ENCODE results near the gene CDKAL1. TPM values are rescaled to one million over a fixed set of nuclear protein-coding genes. Genes with fewer than 3 reads are reported as not detected.

CDKAL1 gene
- total RNA-seq, 1 experiment from 2014 or later = 6.5 TPM

DNA sequence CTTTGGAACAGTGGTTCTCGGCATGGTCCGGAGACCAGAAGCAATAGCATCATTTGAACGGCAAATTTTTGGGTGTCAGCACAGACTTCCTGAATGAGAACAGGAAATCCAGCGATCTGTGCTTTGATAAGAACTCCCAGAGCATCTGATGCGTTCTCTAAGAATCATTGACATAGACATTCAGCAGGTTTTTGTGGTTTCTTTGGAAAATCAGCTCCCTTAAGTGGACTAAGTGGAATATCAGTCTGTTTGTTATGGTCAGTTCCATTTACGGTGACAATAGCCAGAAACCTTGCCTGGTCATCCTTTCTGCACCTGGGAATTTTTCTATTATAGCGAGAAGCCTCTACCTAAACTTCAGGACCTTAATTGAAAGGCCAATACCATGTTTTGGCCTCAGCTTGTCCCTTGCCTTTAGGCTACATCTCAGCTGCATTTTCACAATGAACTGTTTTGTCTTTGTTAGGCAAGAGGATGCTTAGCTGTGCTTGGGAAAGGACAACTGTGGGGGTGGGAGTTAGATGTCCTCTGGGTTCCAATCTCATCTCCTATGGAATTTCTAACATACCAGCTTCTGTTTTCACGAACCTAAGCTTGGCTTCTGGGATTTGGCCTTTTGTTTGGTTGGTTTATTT lies 299.7 kb downstream of the CDKAL1 start:
- Histone ChIP-seq H3K9me3 (no peaks in the 10 kb centered on the region), H3K27me3 (no peaks in the 10 kb centered on the region), H3K4me3 (no peak overlapping the region), H3K36me3 (no peaks in the 10 kb centered on the region)
- no peak for DNase-seq

DNA sequence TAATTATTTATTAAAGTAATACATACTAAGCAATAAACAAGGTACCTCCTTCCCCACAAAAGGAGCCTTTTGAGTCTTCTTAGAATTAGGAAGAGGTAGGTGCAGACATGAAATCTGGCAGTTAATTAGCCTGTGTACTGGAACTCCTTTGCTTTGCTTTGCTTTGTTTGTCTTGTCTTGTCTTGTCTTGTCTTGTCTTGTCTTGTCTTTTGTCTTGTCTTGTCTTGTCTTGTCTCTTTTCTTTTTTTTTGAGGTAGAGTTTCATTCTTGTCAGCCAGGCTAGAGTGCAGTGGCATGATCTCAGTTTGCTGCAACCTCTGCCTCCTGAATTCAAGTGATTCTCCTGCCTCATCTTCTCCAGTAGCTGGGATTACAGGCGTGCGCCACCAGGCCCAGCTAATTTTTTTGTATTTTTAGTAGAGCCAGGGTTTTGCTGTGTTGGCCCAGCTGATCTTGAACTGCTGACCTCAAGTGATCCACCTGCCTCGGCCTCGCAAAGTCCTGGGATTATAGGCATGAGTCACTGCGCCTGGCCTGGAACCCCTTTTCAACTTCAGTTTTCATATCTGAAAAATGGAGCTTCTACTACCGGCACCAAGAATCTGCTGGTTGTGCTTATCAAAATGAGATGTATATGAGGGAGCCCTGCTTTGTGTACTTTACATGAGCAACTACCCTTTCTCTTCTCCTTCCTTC lies 301.2 kb downstream of the CDKAL1 start:
- Histone ChIP-seq H3K27me3 (no peaks in the 10 kb centered on the region), H3K4me3 (no peak overlapping the region), H3K36me3 (no peaks in the 10 kb centered on the region), H3K9me3 (no peaks in the 10 kb centered on the region)
- DNase-seq = no peak

DNA sequence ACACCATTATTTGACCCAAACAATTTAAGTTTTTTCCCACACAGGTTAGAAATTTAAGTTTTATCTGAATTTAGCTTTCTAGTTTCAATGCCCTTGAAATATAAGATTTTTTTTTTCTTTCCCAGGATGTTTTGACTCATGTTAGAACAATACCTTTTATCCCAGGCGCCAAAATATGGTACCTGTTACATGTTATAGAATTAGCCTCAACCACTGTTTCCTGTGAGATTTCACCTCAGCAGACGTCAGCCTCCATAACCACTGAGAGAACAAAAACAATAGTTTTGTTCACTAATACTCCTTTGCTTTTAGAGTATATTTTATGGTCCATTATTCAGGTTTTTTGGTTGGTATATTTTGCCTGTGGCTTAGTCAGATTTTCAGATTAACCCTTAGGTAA lies 302.9 kb downstream of the CDKAL1 start:
- no peak for DNase-seq
- Histone ChIP-seq H3K9me3 (no peaks in the 10 kb centered on the region), H3K4me3 (no peak overlapping the region), H3K36me3 (no peaks in the 10 kb centered on the region), H3K27me3 (no peaks in the 10 kb centered on the region)

DNA sequence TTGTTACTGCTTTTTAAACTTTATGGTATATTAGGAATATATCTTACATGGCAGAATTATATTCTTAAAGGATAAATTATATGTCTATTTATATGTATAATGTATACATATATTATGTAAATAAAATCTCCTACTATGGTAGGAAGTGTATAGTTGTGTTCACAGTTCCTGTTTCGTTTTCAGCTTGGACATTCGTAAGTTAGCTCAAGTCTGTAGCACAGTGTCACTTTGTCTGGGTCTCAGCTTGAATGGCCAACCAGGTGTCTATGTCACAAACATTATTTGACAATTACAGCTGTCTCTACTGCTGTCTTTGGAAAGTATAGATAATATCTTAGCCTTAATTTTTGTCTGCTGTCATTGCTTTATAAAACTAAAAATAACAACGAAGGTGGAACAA lies 303.9 kb downstream of the CDKAL1 start:
- no peak for DNase-seq
- no peak overlapping the region for H3K4me3 ChIP-seq
- no peaks in the 10 kb centered on the region for H3K27me3 ChIP-seq
- no peaks in the 10 kb centered on the region for H3K9me3 ChIP-seq
- no peaks in the 10 kb centered on the region for H3K36me3 ChIP-seq

DNA sequence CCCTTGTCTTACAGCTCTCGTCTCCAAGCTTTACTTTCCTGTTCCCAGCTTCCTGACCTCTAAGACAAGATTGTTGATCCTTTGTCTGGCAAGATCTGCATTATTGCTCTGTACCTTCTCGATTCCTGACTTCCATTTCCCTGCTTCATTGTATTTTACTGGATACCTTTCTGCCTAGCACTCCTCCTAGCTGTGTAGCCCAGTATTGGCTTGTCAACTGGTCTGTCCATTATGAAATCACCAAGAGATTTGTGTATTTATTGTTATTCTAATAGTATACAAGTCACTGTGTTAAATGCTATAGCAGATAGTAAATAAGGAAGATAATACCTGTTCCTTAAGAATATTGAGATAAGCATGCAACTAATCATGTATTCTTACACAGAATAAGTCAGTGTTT lies 305.4 kb downstream of the CDKAL1 start:
- no peak for DNase-seq
- H3K9me3 ChIP-seq = no peaks in the 10 kb centered on the region
- H3K4me3 ChIP-seq = no peak overlapping the region
- no peaks in the 10 kb centered on the region for H3K27me3 ChIP-seq
- H3K36me3 ChIP-seq = no peaks in the 10 kb centered on the region

DNA sequence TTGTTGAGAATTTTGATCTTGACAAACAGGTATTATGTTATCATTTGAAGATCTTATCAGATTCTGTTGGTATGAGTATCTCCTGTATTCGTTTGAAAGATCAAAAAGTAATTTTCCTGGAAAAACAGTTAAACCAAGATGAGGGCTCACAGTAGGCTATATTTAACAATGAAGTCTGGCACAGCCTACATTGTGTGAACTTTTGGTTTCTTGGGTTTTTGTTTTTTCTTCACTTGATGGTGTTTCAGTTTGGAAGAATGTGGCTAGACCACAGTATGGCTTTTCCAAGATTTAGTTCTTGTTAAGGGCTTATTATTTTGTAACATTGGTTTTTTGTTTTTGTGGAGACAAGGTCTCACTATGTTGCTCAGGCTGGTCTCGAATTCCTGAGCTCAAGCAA lies 306.4 kb downstream of the CDKAL1 start:
- Histone ChIP-seq H3K27me3 (no peaks in the 10 kb centered on the region), H3K36me3 (no peaks in the 10 kb centered on the region), H3K4me3 (no peak overlapping the region), H3K9me3 (no peaks in the 10 kb centered on the region)
- no peak for DNase-seq

DNA sequence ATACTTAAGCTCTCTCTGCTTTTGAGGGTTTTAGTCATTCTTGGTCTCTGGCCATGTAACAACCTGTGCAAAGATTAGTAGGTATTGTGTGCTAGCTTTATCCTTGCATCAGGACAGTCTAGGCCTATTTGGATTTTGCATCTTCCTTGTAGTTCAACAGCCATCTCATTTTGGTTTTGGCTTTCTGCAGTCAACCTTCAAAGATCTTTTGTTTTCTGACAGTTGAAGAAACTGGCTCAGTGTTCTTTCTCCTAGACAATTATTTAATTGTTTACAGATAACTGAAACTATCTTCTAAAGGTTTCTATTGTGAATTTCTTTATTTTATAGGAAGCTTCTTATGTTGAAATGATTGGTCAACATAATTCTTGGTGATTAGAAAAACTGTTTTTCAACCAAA lies 307.5 kb downstream of the CDKAL1 start:
- Histone ChIP-seq H3K36me3 (no peaks in the 10 kb centered on the region), H3K27me3 (no peaks in the 10 kb centered on the region), H3K9me3 (no peaks in the 10 kb centered on the region), H3K4me3 (no peak overlapping the region)
- no peak for DNase-seq

DNA sequence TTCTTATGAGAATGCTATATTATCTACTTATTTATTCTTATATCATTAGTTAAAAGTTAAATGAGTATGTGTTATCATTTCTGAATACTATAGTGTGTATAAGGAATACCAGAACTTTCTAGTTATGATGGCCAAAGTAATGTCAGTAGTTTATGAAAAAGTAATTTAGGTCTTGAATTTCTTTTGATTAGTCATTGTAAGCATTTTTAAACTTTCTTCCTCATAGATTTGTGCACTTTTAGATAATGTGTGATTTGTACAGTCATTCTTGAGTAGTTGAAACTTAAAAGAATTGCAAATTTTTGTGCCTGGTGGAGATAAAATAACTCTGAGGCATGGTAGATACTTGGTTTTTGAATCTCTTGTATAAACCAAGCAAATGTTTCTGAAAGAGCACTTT lies 311.3 kb downstream of the CDKAL1 start:
- DNase-seq = no peak
- no peaks in the 10 kb centered on the region for H3K9me3 ChIP-seq
- no peaks in the 10 kb centered on the region for H3K27me3 ChIP-seq

DNA sequence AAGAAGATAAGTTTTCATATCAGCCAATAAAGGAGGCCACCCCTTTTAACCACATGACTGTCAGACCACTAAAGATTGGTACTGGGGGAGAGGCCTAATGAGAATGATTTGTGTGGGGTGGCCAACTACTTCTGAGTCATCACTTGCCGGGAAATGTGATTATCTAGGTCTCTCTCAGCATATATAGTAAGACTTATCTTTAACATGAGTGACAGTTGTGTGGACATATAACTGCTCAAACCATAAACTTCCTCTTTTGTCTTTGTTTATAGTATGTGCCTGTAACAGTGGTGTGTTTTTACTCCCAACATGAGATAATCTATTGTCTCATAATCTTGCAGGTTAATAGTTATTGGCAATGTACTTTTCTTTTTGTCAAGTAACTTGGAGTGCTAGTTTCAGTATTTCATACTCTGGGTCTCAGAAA lies 312.4 kb downstream of the CDKAL1 start:
- Histone ChIP-seq H3K9me3 (no peaks in the 10 kb centered on the region), H3K36me3 (no peaks in the 10 kb centered on the region), H3K27me3 (no peaks in the 10 kb centered on the region), H3K4me3 (no peak overlapping the region)
- DNase-seq = no peak

More for the DNA sequence above, 311.3 kb downstream of the CDKAL1 start:
- Histone ChIP-seq H3K36me3 (no peaks in the 10 kb centered on the region), H3K4me3 (no peak overlapping the region)

DNA sequence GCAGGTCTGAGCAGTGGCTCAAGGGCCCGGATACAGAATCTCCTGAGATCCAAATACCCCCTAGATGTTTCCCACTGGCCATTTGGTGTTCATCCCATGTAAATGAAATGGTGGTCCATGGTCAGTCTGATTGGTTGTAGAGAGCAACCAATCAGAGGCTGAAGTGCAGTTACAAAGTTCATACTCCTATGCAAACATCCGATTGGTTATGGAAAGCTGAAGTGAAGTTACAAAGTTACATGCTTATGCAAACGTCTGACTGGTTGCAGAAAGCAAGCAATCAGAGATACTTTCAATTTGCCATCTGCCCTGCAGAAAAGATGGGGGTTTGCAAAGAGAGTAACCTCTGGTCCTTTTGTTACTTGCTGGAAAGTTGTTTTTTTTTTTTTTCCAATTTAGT lies 313.6 kb downstream of the CDKAL1 start:
- Histone ChIP-seq H3K4me3 (no peak overlapping the region), H3K27me3 (no peaks in the 10 kb centered on the region), H3K36me3 (no peaks in the 10 kb centered on the region), H3K9me3 (no peaks in the 10 kb centered on the region)
- no peak for DNase-seq

DNA sequence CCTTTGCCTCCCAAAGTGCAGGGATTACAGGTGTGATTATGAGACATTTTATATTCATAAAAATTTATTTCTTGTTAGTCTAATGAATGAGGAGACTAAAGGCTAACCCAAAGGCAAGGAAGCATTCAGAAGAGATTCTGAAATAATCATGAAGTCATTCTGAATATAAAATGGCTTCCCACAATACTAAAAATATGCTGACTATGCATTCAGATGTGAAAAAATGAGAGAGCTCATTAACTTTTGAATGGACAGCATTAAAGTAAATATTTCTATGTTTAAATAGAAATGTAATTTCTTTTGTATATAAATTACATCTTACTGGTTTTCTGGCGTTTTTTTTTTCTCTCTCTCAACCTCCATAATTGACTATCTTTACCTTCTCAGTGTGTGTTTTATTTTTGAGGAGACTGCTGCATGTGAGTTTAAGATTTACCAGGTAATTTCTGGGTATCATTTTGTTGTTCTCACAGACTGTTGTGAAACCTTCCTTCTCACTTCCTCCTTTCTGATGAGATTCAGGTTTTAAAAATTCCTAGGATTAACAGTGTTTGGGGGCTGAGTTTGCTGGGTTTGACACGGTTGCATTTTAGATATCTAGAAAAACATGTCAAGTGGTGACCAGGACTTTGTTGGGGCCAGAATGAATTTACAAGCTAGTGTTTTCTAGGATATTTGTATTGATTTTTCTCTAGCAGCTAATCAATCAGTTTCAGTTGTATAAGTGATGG lies 316.6 kb downstream of the CDKAL1 start:
- no peaks in the 10 kb centered on the region for H3K27me3 ChIP-seq

DNA sequence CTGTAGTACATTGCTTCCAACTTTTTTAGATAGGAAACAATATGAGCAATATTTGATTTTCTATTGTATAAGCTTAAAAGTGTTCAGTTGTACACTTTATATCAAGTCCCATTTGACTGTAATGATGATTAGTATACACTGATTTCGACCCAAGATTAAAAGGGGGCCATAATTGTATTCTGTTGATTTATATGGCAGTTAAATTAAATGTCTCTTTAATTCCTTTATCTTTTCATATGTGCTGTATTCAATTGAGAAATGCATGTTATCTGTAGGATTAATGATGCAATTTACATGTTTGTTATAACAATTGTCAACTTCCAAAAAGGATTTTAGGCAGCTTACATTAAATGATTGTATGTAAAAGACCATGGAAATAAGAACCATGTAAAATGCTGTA lies 317.5 kb downstream of the CDKAL1 start:
- Histone ChIP-seq H3K36me3 (no peaks in the 10 kb centered on the region), H3K27me3 (no peaks in the 10 kb centered on the region), H3K4me3 (no peak overlapping the region), H3K9me3 (no peaks in the 10 kb centered on the region)
- no peak for DNase-seq

More for the DNA sequence above, 316.6 kb downstream of the CDKAL1 start:
- no peak overlapping the region for H3K4me3 ChIP-seq
- DNase-seq = no peak
- H3K36me3 ChIP-seq = no peaks in the 10 kb centered on the region
- H3K9me3 ChIP-seq = no peaks in the 10 kb centered on the region

DNA sequence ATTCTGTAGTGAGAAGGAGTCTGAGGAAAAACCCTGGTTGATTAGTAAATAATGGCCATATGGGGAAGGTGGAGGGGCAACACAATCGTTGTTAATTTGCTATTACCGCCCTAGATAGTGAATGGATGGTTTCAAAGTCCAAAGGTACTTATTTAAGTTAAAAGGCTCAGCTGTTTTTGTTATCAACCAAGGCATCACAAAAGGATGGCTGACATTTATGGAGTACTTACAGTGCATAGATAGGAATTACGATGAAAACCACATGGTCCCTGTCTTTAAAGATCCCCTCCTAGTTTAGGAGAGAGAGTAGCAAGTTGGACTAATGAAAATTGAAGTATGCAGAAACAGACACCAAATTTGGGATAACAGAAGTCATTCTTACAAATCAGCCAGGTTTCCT lies 319.6 kb downstream of the CDKAL1 start:
- no peak for DNase-seq
- Histone ChIP-seq H3K4me3 (no peak overlapping the region), H3K27me3 (no peaks in the 10 kb centered on the region), H3K36me3 (no peaks in the 10 kb centered on the region), H3K9me3 (no peaks in the 10 kb centered on the region)

DNA sequence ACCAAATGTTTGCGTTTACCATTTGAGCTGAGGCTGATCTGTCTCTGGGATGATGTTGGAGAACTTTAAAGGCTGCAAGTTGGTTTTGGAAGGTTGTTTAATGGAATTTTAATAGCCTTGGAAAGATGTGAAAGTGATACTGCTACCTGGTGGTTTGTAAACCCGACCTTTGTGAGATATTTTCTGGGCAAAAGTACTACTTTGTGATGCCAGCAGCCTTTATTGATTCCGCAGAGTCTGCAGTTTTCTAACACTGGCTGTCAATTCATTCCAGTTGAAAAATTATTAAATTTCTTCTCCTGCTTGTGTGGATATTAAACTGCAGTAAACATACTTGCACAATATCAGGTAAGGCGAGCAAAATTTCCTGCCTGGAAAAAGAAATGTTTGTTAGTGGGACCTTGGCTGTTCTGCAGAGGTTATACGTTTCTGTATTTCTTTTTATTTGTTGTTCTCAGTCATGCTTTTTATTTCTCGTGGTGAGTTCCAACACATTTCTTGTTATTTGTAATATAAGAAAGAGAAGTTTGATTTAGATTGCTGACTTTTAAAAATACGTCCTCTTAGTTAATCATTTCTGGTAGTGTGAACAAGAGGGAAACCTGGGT lies 322.5 kb downstream of the CDKAL1 start:
- Histone ChIP-seq H3K27me3 (no peaks in the 10 kb centered on the region), H3K9me3 (no peaks in the 10 kb centered on the region), H3K36me3 (no peaks in the 10 kb centered on the region), H3K4me3 (no peak overlapping the region)
- no peak for DNase-seq

DNA sequence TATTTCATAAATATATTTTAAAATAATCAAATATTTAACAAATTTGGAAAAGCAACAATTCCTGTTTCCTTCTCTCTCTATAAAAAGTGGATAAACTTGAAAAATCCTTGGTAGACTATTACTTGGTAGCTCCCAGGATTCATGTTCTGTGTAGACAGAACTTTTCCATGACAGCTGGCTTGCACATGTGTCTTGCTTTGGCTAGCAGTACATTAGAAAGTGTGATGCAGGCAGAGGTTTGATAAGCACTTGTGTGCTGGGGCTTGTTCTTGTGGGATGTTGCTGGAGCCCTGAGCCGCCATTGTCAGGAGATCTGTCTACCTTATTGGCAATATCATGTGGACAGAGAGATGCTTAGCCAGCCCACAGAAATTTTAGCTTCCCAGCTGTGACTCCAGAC lies 327.2 kb downstream of the CDKAL1 start:
- Histone ChIP-seq H3K9me3 (no peaks in the 10 kb centered on the region), H3K36me3 (no peaks in the 10 kb centered on the region), H3K4me3 (no peak overlapping the region), H3K27me3 (no peaks in the 10 kb centered on the region)
- DNase-seq = no peak

DNA sequence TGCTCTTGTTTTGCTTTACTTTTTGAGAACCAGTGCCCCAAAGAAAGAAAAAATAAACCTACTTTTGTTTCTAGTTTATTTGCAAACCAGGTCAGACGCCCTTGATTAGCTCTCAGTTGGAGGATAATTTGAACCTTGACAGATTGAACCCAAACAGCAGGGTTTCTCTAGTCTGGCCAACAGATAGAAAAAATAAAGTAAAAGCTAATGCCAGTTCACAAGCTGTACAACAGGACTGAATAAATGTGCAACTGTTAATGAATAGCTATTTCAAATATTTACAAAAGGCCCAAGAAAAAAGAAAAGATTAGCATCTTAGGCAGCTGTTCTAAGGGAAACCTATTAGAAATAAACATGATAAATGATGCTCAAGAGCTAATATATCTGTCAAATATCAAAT lies 331.8 kb downstream of the CDKAL1 start:
- Histone ChIP-seq H3K9me3 (no peaks in the 10 kb centered on the region), H3K4me3 (no peak overlapping the region), H3K36me3 (no peaks in the 10 kb centered on the region), H3K27me3 (no peaks in the 10 kb centered on the region)
- DNase-seq = no peak

DNA sequence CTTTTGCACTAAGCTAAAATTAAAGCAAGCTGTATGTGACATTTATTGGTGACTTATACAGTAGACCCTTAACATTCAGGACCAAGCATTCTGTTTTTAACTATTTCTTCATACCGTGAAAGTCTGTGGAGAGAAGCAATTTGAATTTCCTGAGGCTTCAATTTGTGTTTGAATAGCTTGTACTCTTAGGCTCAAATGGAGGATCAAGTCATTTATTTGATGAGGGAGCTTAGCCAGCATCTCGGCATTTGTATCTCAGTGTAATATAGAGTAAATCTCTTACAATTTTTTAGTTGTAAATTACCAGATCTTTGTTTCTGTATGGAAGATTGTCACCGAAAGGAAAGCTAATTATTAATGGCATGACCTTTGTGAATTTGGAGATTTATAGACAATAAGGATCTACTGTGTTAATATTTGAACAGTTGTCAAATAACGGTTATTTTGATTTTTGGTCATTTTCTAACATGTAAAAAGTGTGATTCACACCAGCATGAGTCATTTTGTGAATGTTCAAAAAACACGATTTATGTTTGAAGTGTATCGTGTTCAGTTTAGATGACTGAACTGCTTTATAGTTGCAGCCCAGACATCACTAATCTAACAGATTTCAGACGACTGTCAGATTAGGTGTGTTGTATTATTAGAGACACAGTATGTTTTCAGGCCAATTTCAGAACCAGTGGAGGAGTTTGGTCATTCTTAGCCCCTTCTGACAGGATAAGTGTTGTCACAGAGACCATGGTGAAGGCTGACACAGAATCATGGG lies 332.9 kb downstream of the CDKAL1 start:
- DNase-seq = no peak
- no peak overlapping the region for H3K4me3 ChIP-seq
- H3K27me3 ChIP-seq = no peaks in the 10 kb centered on the region
- no peaks in the 10 kb centered on the region for H3K9me3 ChIP-seq
- no peaks in the 10 kb centered on the region for H3K36me3 ChIP-seq
